K562 (cell line): Measurements from ENCODE around the gene ABCA13. TPM values are rescaled to one million over a fixed set of nuclear protein-coding genes. Genes with fewer than 3 reads are reported as not detected.

Experiments
- ATAC-seq: fragments of 200-7000 bp; cut with Tn5 transposase; 3 replicates; pipeline ENCODE4 v1.9.1; 2020; ENCODE audit warnings: moderate library complexity
- BruUV-seq: library from RNA; stranded (reverse); fragments of 400-500 nt; replicated peaks from 2 replicates; lab custom pipeline; 2021; lab: Mats Ljungman, UMichigan
- CTCF ChIA-PET: fragments of 300-600 bp; formaldehyde crosslinking; extraction: SDS; loops from one replicate; lab custom pipeline; 2021; ENCODE audit warnings: low intra/inter-chr PET ratio; lab: Yijun Ruan, JAX
- POLR2A ChIA-PET: fragments of 300-600, 350-650 bp; sonication (Branson Sonifier 250); formaldehyde crosslinking; extraction: SDS; loops from one replicate; lab custom pipeline; 2021; ENCODE audit warnings: antibody characterized with exemption, inconsistent platforms; lab: Yijun Ruan, JAX
- DNase-seq, 4 experiments: peaks; one replicate each; pipeline versions ENCODE4 v3.0.0 to v3.0.0-alpha.2; 2011 to 2018; ENCODE audit warnings: low spot score in 3 of 4, mixed read lengths in 3 of 4; ENCODE audit errors: extremely low read depth in 1 of 4
- FAIRE-seq: peaks from 2 replicates; lab custom pipeline; 2011; peaks lifted over from hg19 to GRCh38; lab: Jason Lieb, UNC
- H2AFZ ChIP-seq: 2 replicates; pipeline ENCODE4 v1.6.0; 2011; ENCODE audit warnings: low read depth, low read length, control low read depth, inconsistent platforms
- H3K27ac ChIP-seq: fragments of 200-600 bp; 3 replicates; pipeline ENCODE4 v1.8.0; 2011; ENCODE audit warnings: low read depth, mild to moderate bottlenecking, control low read depth, inconsistent platforms, low read length, moderate library complexity, mixed read lengths; ENCODE audit errors: extremely low read depth
- H3K27me3 ChIP-seq, 2 experiments: fragments of 300-600 bp in 1 of 2; 2 replicates in 1 of 2; 3 replicates in 1 of 2; pipeline versions ENCODE4 v1.6.0 to v1.8.0; 2011; ENCODE audit warnings: inconsistent platforms in 2 of 2, low read length in 2 of 2, mild to moderate bottlenecking in 1 of 2, mixed read lengths in 1 of 2, moderate library complexity in 1 of 2; ENCODE audit not compliant: control insufficient read depth in 2 of 2, insufficient read depth in 2 of 2
- H3K36me3 ChIP-seq: fragments of 300-600 bp; 3 replicates; pipeline ENCODE4 v1.8.0; 2011; ENCODE audit warnings: mild to moderate bottlenecking, low read length, inconsistent platforms; ENCODE audit not compliant: control insufficient read depth, insufficient read depth
- H3K4me1 ChIP-seq, 2 experiments: fragments of 200-600 bp in 1 of 2; replicated peaks in 1 of 2; 2 replicates in 1 of 2; 3 replicates in 1 of 2; pipeline versions ENCODE4 v1.5.1 to v1.8.0; 2011; ENCODE audit warnings: inconsistent platforms in 2 of 2, low read length in 2 of 2, mild to moderate bottlenecking in 1 of 2, mixed read lengths in 1 of 2, moderate library complexity in 1 of 2; ENCODE audit not compliant: control insufficient read depth in 2 of 2, insufficient read depth in 2 of 2
- H3K4me2 ChIP-seq: 2 replicates; pipeline ENCODE4 v1.6.1; 2011; ENCODE audit warnings: low read length, control low read depth, inconsistent platforms, mixed read lengths; ENCODE audit not compliant: insufficient read depth
- H3K4me3 ChIP-seq: fragments of 200-600 bp; sonication (generic), shearing (Covaris generic); 2 replicates; pipeline ENCODE4 v1.5.1; 2016; ENCODE audit warnings: control low read depth, inconsistent platforms
- H3K79me2 ChIP-seq: fragments of 200-600 bp; 3 replicates; pipeline ENCODE4 v1.8.0; 2011; ENCODE audit warnings: low read length, inconsistent platforms; ENCODE audit not compliant: control insufficient read depth, insufficient read depth
- H3K9ac ChIP-seq, 2 experiments: 2 replicates each; pipeline versions ENCODE4 v1.6.0 to v1.6.1; 2011; ENCODE audit warnings: low read depth in 2 of 2, low read length in 2 of 2, control low read depth in 1 of 2, inconsistent platforms in 1 of 2, mild to moderate bottlenecking in 1 of 2, mixed read lengths in 1 of 2; ENCODE audit not compliant: insufficient read depth in 1 of 2
- H3K9me1 ChIP-seq: one replicate; pipeline ENCODE4 v1.6.0; 2011; ENCODE audit warnings: inconsistent platforms, mild to moderate bottlenecking, low read length, moderate library complexity; ENCODE audit not compliant: control insufficient read depth, insufficient read depth
- H3K9me3 ChIP-seq: replicated peaks from 2 replicates; pipeline ENCODE4 v1.5.1; 2011; ENCODE audit warnings: low read depth, low read length, inconsistent platforms; ENCODE audit not compliant: control insufficient read depth, insufficient read depth
- H4K20me1 ChIP-seq: replicated peaks from 2 replicates; pipeline ENCODE4 v1.6.1; 2011; ENCODE audit warnings: low read length, inconsistent platforms, mixed read lengths; ENCODE audit not compliant: control insufficient read depth, insufficient read depth
- BCL6 ChIP-seq: fragments of 250-450 bp; sonication (Bioruptor Pico); IDR thresholded peaks from 2 replicates; pipeline ENCODE4 v1.4.0; 2020
- BRD9 ChIP-seq: fragments of 450-650 bp; IDR thresholded peaks from 2 replicates; pipeline ENCODE4 v1.6.1; 2018; ENCODE audit warnings: low read depth; ENCODE audit not compliant: partially characterized antibody
- FIP1L1 ChIP-seq: fragments of 200-400 bp; formaldehyde crosslinking; IDR thresholded peaks from 2 replicates; pipeline ENCODE4 v1.6.1; 2018; ENCODE audit warnings: mild to moderate bottlenecking, low read depth, low read length; ENCODE audit not compliant: poor library complexity, severe bottlenecking
- FOXM1 ChIP-seq, 2 experiments: fragments of 450-650 bp in 1 of 2; sonication (generic) in 1 of 2; formaldehyde crosslinking in 1 of 2; IDR thresholded peaks; 2 replicates each; pipeline versions ENCODE4 v1.6.1 to v1.9.0; 2017 to 2022; ENCODE audit warnings: low read depth in 2 of 2, mild to moderate bottlenecking in 2 of 2, missing genetic modification reagents in 1 of 2, moderate library complexity in 1 of 2
- FOXP1 ChIP-seq: sonication (generic); formaldehyde crosslinking; IDR thresholded peaks from 2 replicates; pipeline ENCODE4 v1.8.0; 2022; ENCODE audit warnings: mild to moderate bottlenecking, missing genetic modification reagents
- HMG20B ChIP-seq: fragments of 250-450 bp; sonication (Bioruptor Pico); IDR thresholded peaks from 2 replicates; pipeline ENCODE4 v1.5.0; 2021; ENCODE audit warnings: mild to moderate bottlenecking
- KDM2B ChIP-seq: fragments of 250-450 bp; sonication (Bioruptor Pico); IDR thresholded peaks from 2 replicates; pipeline ENCODE4 v1.8.0; 2021; ENCODE audit warnings: mild to moderate bottlenecking, moderate library complexity
- MTA2 ChIP-seq: fragments of 450-650 bp; IDR thresholded peaks from 2 replicates; pipeline ENCODE4 v1.6.1; 2016; ENCODE audit warnings: low read depth
- MYC ChIP-seq, 2 experiments: fragments of 250-450 bp in 1 of 2; sonication (Bioruptor Pico) in 1 of 2; IDR thresholded peaks; 2 replicates each; pipeline versions ENCODE4 v1.5.1 to v1.6.1; 2012 to 2021; ENCODE audit warnings: low read depth in 2 of 2, borderline replicate concordance in 1 of 2, improper control_type of control experiment in 1 of 2, low read length in 1 of 2, mild to moderate bottlenecking in 1 of 2, moderate library complexity in 1 of 2
- NR1H2 ChIP-seq: sonication (generic); formaldehyde crosslinking; IDR thresholded peaks from 2 replicates; pipeline ENCODE4 v1.4.0; 2020; ENCODE audit warnings: mild to moderate bottlenecking, missing genetic modification reagents
- RFX7 ChIP-seq: fragments of 250-450 bp; sonication (Bioruptor Pico); IDR thresholded peaks from 2 replicates; pipeline ENCODE4 v1.5.1; 2021; ENCODE audit warnings: mild to moderate bottlenecking
- SMARCA5 ChIP-seq: fragments of 450-650 bp; IDR thresholded peaks from 2 replicates; pipeline ENCODE4 v1.6.1; 2016
- TFAM ChIP-seq: fragments of 250-450 bp; sonication (Bioruptor Pico); conservative IDR thresholded peaks from 2 replicates; pipeline ENCODE4 v1.5.0; 2021; ENCODE audit warnings: mild to moderate bottlenecking, moderate library complexity
- ZBTB33 ChIP-seq: sonication (generic); formaldehyde crosslinking; IDR thresholded peaks from 2 replicates; pipeline ENCODE4 v1.8.1; 2023; ENCODE audit warnings: mild to moderate bottlenecking, missing genetic modification reagents
- ZNF12 ChIP-seq: sonication (generic); formaldehyde crosslinking; IDR thresholded peaks from 2 replicates; pipeline ENCODE4 v1.4.0; 2020; ENCODE audit warnings: mild to moderate bottlenecking, missing genetic modification reagents
- ZNF431 ChIP-seq: sonication (generic); formaldehyde crosslinking; IDR thresholded peaks from 2 replicates; pipeline ENCODE4 v1.8.0; 2022; ENCODE audit warnings: mild to moderate bottlenecking, missing genetic modification reagents
- ZNF76 ChIP-seq: fragments of 250-450 bp; sonication (Bioruptor Pico); IDR thresholded peaks from 2 replicates; pipeline ENCODE4 v1.4.0; 2020; ENCODE audit warnings: mild to moderate bottlenecking, moderate library complexity, borderline replicate concordance
- WGBS: fragments of 100-300 bp; shearing (Covaris generic); methylation state at CpG from one replicate; pipeline ENCODE4 v1.1.6; 2016; ENCODE audit warnings: low coverage, mixed read lengths; ENCODE audit not compliant: insufficient coverage; ENCODE audit errors: missing lambda C conversion rate; 5-methylcytosine and 5-hydroxymethylcytosine counted together
- in situ Hi-C: fragments of 300-500 bp; cut with MboI; formaldehyde crosslinking; loops from 4 replicates; pipeline ENCODE4 v1.15.0; 2018; ENCODE audit warnings: inconsistent platforms, mixed read lengths
- intact Hi-C: fragments of 100-400 bp; cut with micrococcal nuclease; formaldehyde crosslinking; loops from 2 replicates; pipeline ENCODE4 v1.14.2; 2022
- polyA plus RNA-seq, 8 experiments: library from polyadenylated mRNA; depleted of rRNA in 4 of 8; stranded (reverse) in 5 of 8; unstranded in 3 of 8; fragments of >200 nt; fragmentation: Nextera tagmentation in 2 of 8; fragmentation: Illumina TruSeq in 1 of 8; extraction: Ambion mirVana in 2 of 8; extraction: Trizol in 1 of 8; gene quantifications; 2 replicates each; pipeline versions ENCODE4 v1.2.1 to v1.2.3, GENCODE V29; 2011 to 2014; ENCODE audit warnings: inconsistent platforms in 1 of 8, missing spikeins in 1 of 8
- total RNA-seq, 7 experiments: library from RNA; depleted of rRNA in 6 of 7; stranded (reverse); fragments of >200 nt in 6 of 7; fragmentation: Illumina TruSeq in 2 of 7; extraction: Trizol in 2 of 7; gene quantifications; 2 replicates each; pipeline versions ENCODE4 v1.2.1 to v1.2.3, GENCODE V29; 2011 to 2021; ENCODE audit warnings: low replicate concordance in 1 of 7
- TF ChIP-seq, protein P1 (sequence below): sonication (generic); formaldehyde crosslinking; IDR thresholded peaks from 2 replicates; pipeline ENCODE4 v1.8.0; 2022; ENCODE audit warnings: missing genetic modification reagents, mild to moderate bottlenecking, borderline replicate concordance

ABCA13 gene
- total and polyA plus RNA-seq, 9 of the 15 experiments (the other 6 are each of a cell fraction or from before 2014, with no cell fraction given), result 0.14 to 1.5 (median 0.38) TPM

GRCh38 chr7:48144291-48144768, 26.9 kb upstream of the ABCA13 start:
- in situ Hi-C loops (no loop called here), intact Hi-C loops (no loop called here)
- Histone ChIP-seq H3K4me3 (no peak overlapping the region), H3K4me2 (no peak overlapping the region), H3K36me3 (no peaks in the 10 kb centered on the region), H2AFZ (no peak overlapping the region), H4K20me1 (no peaks in the 10 kb centered on the region), H3K9me1 (no peaks in the 10 kb centered on the region), H3K79me2 (no peaks in the 10 kb centered on the region), H3K27me3 (no peaks in the 10 kb centered on the region), H3K9ac (no peak overlapping the region), H3K9me3 (no peaks in the 10 kb centered on the region), H3K27ac (no peak overlapping the region), H3K4me1 (no peaks in the 10 kb centered on the region)
- FAIRE-seq (no peak), DNase-seq (no peak), ATAC-seq (no peak)
- TF ChIP-seq HMG20B (CRISPR knock-in tag) (no peak), FOXP1 (CRISPR knock-in tag) (no peak), RFX7 (CRISPR knock-in tag) (no peak), MYC (IDR thresholded peaks at IDR 0.05; ENCODE audit: low read depth, low read length) (no peak), MYC (CRISPR knock-in tag; IDR thresholded peaks at IDR 0.05; ENCODE audit: borderline replicate concordance, low read depth) (no peak), TFAM (no peak), ZNF431 (CRISPR knock-in tag) (no peak), ZBTB33 (CRISPR knock-in tag) (no peak), NR1H2 (no peak), ZNF12 (no peak), FOXM1 (IDR thresholded peaks at IDR 0.05; ENCODE audit: low read depth) (no peak), FOXM1 (CRISPR knock-in tag; IDR thresholded peaks at IDR 0.05; ENCODE audit: low read depth) (no peak), MTA2 (no peak), BRD9 (no peak), SMARCA5 (no peak), ZNF76 (CRISPR knock-in tag) (no peak), KDM2B (no peak), FIP1L1 (no peak), BCL6 (CRISPR knock-in tag) (no peak)
- TF ChIP-seq, protein P1, sequence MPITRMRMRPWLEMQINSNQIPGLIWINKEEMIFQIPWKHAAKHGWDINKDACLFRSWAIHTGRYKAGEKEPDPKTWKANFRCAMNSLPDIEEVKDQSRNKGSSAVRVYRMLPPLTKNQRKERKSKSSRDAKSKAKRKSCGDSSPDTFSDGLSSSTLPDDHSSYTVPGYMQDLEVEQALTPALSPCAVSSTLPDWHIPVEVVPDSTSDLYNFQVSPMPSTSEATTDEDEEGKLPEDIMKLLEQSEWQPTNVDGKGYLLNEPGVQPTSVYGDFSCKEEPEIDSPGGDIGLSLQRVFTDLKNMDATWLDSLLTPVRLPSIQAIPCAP (CRISPR knock-in tag), result no peak
- no TSS peak for BruUV-seq
- POLR2A ChIA-PET, result interaction anchor here (0.7 kb wide), 1 partner anchor 368 kb away, joined by 3 read pairs; no protein-coding TSS in a partner anchor
- CTCF ChIA-PET, result no interaction called here
- 0% methylated on average over 4 of the region's 4 CpGs for WGBS
